OCI-LY1 (cell line): ENCODE results near the gene CORO1C.

Experiments used
- H2AFZ ChIP-seq: fragments of 200-600 bp; sonication (generic), shearing (Covaris generic); 2 replicates; pipeline ENCODE4 v1.6.0; 2014; ENCODE audit warnings: antibody characterized with exemption, mild to moderate bottlenecking, low read length
- H3F3A ChIP-seq: fragments of 200-600 bp; sonication (generic), shearing (Covaris generic); 2 replicates; pipeline ENCODE4 v1.6.0; 2014; ENCODE audit warnings: mild to moderate bottlenecking, antibody characterized with exemption, low read length, moderate library complexity; ENCODE audit not compliant: insufficient read depth
- H3K27ac ChIP-seq: fragments of 200-600 bp; sonication (generic); 2 replicates; pipeline ENCODE4 v1.5.1; 2014; ENCODE audit warnings: low read length, mixed run types, mild to moderate bottlenecking, low read depth; ENCODE audit not compliant: poor library complexity, severe bottlenecking
- H3K27me3 ChIP-seq: fragments of 200-600 bp; sonication (generic); 2 replicates; pipeline ENCODE4 v1.6.0; 2014; ENCODE audit warnings: antibody characterized with exemption, mild to moderate bottlenecking, low read length, moderate library complexity; ENCODE audit not compliant: insufficient read depth
- H3K36me3 ChIP-seq: fragments of 200-600 bp; sonication (generic); 2 replicates; pipeline ENCODE4 v1.6.1; 2014; ENCODE audit warnings: mild to moderate bottlenecking, antibody characterized with exemption, low read length, moderate library complexity, mixed read lengths; ENCODE audit not compliant: insufficient read depth
- H3K4me1 ChIP-seq: fragments of 200-600 bp; sonication (generic); 2 replicates; pipeline ENCODE4 v1.5.1; 2014; ENCODE audit warnings: mild to moderate bottlenecking, low read length, moderate library complexity; ENCODE audit not compliant: insufficient read depth, severe bottlenecking
- H3K4me2 ChIP-seq: fragments of 200-600 bp; sonication (generic), shearing (Covaris generic); 2 replicates; pipeline ENCODE4 v1.6.1; 2014; ENCODE audit warnings: low read length
- H3K4me3 ChIP-seq: fragments of 200-600 bp; sonication (generic); 2 replicates; pipeline ENCODE4 v1.5.1; 2014; ENCODE audit warnings: low read length, low read depth, mild to moderate bottlenecking, mixed read lengths; ENCODE audit not compliant: poor library complexity, severe bottlenecking
- H3K79me2 ChIP-seq: fragments of 200-600 bp; shearing (Covaris generic); 2 replicates; pipeline ENCODE4 v1.6.1; 2016; ENCODE audit warnings: mixed run types, low read length, mixed read lengths; ENCODE audit not compliant: insufficient read depth
- H3K9ac ChIP-seq: fragments of 200-600 bp; sonication (generic), shearing (Covaris generic); 2 replicates; pipeline ENCODE4 v1.6.1; 2014; ENCODE audit warnings: mild to moderate bottlenecking, low read length, mixed read lengths
- H3K9me2 ChIP-seq: fragments of 200-600 bp; sonication (generic), shearing (Covaris generic); 2 replicates; pipeline ENCODE4 v1.6.1; 2014; ENCODE audit warnings: low read depth, mild to moderate bottlenecking, low read length, mixed read lengths
- H3K9me3 ChIP-seq: fragments of 200-600 bp; shearing (Covaris generic); 2 replicates; pipeline ENCODE4 v1.6.1; 2014; ENCODE audit warnings: low read length, mixed read lengths
- H4K20me1 ChIP-seq: fragments of 200-600 bp; sonication (generic), shearing (Covaris generic); 2 replicates; pipeline ENCODE4 v1.6.0; 2016; ENCODE audit warnings: mild to moderate bottlenecking, low read length; ENCODE audit not compliant: insufficient read depth
- EZH2 ChIP-seq: fragments of 200-600 bp; sonication (generic), shearing (Covaris generic); IDR thresholded peaks from 2 replicates; pipeline ENCODE4 v1.8.0; 2017; ENCODE audit warnings: borderline replicate concordance, mixed run types, mild to moderate bottlenecking, antibody characterized with exemption, low read length, moderate library complexity, mixed read lengths
- TF ChIP-seq, protein P1 (sequence below): fragments of 200-600 bp; sonication (generic), shearing (Covaris generic); IDR thresholded peaks from 2 replicates; pipeline ENCODE4 v1.5.1; 2017; ENCODE audit warnings: mild to moderate bottlenecking, antibody characterized with exemption, low read length, moderate library complexity, mixed read lengths

CORO1C gene

DNA sequence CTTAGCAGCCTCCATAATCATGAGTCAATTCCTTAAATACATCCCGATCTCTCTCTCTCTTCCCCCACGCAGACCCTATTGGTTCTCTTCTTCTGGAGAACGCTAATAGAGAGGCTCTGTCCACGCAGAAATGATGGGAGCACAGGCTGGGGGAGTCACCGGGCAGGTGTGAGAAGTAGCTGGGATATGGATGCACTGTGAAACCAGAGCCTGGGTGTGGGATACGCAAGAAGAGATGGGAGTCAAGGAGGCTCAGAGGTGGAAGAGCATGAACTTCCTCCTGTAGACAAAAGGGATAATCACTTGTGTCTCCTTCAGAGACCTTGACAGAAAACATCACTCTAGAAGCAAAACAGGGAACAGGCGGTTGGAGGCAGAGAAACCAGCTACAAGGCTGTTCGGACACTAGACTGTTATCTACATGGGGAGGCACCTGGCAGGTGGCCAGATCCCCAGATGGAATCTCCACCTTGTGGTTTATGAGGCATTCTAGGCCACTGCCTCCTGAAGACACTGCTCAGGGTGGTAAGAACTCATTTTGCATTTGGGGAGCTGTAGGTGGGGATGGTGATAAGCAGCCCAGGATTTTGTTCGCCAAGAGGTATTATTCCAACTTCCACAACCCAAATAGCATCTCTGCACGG, 90.4 kb downstream of the CORO1C start:
- no peaks in the 10 kb centered on the region for H4K20me1 ChIP-seq
- no peaks in the 10 kb centered on the region for H3K9me3 ChIP-seq
- H3K4me1 ChIP-seq, result peaks cover 68% of the 10 kb centered on the region
- peak overlapping the region; percentile 100 for H3K27ac ChIP-seq
- no peaks in the 10 kb centered on the region for H3K27me3 ChIP-seq
- TF ChIP-seq, protein P1, sequence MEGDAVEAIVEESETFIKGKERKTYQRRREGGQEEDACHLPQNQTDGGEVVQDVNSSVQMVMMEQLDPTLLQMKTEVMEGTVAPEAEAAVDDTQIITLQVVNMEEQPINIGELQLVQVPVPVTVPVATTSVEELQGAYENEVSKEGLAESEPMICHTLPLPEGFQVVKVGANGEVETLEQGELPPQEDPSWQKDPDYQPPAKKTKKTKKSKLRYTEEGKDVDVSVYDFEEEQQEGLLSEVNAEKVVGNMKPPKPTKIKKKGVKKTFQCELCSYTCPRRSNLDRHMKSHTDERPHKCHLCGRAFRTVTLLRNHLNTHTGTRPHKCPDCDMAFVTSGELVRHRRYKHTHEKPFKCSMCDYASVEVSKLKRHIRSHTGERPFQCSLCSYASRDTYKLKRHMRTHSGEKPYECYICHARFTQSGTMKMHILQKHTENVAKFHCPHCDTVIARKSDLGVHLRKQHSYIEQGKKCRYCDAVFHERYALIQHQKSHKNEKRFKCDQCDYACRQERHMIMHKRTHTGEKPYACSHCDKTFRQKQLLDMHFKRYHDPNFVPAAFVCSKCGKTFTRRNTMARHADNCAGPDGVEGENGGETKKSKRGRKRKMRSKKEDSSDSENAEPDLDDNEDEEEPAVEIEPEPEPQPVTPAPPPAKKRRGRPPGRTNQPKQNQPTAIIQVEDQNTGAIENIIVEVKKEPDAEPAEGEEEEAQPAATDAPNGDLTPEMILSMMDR, result no peak
- no peak for TF ChIP-seq EZH2
- peak overlapping the region; percentile 43; the same call in 1 of the 2 replicates for H3K9ac ChIP-seq
- H3K79me2 ChIP-seq, result no peaks in the 10 kb centered on the region
- no peaks in the 10 kb centered on the region for H3K9me2 ChIP-seq
- peaks cover 13% of the 10 kb centered on the region; the same call in 1 of the 2 replicates for H3K36me3 ChIP-seq
- no peak overlapping the region for H2AFZ ChIP-seq
- H3F3A ChIP-seq, result no peaks in the 10 kb centered on the region
- peak overlapping the region; percentile 41 for H3K4me2 ChIP-seq
- peak overlapping the region; percentile 16 for H3K4me3 ChIP-seq

DNA sequence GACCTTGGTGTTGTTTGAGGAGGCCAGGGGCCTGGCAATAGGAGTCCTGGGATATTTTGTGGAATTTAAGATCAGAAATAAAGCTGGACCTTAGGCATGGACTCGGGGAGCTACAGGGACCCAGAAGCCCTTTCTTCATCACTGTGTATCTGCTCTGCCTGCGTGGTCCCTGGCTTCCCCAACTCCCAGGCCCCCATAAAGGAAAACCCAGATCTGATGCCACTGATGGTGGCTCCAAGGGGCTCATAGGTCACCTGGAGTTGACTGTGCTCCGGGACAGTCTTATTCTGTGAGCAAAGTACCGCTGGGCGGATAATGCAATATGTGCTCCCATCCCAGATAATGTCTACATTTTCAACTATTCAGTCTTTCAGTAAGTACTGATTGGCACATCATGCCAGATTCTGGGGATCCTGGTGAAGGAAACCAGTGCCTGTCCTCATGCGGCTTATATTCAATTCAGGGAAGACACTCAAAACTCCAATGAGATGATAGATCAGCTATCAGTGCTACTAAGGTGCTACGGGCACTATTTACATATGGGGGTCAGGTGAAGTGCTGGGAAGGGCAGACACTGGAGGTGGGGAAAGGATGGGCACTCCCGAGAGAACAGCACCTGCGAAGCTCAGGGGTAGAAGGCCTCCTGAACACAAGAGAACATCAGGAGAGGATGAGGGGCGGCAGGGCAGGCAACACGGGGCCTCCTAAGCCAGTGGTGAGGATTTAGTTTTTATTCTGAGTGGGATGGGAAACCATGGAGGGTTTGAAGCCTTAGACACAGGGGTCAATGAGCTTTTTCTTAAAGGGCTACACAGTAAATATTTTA, 92.1 kb downstream of the CORO1C start:
- Histone ChIP-seq H2AFZ (no peak overlapping the region), H3K36me3 (peaks cover 7% of the 10 kb centered on the region; the same call in 1 of the 2 replicates), H4K20me1 (no peaks in the 10 kb centered on the region), H3K9me2 (no peaks in the 10 kb centered on the region), H3K27me3 (no peaks in the 10 kb centered on the region), H3K4me3 (peak overlapping the region; percentile 86), H3K27ac (peak overlapping the region; percentile 100), H3K4me2 (peak overlapping the region; percentile 93), H3K4me1 (peaks cover 84% of the 10 kb centered on the region), H3K79me2 (no peaks in the 10 kb centered on the region), H3K9ac (peak overlapping the region; percentile 95; the same call in 1 of the 2 replicates), H3F3A (0 out of 2 replicates have a peak, but pooled peaks cover 3% of the 10 kb centered on the region), H3K9me3 (no peaks in the 10 kb centered on the region)
- TF ChIP-seq EZH2, result no peak
- TF ChIP-seq, protein P1, result no peak

DNA sequence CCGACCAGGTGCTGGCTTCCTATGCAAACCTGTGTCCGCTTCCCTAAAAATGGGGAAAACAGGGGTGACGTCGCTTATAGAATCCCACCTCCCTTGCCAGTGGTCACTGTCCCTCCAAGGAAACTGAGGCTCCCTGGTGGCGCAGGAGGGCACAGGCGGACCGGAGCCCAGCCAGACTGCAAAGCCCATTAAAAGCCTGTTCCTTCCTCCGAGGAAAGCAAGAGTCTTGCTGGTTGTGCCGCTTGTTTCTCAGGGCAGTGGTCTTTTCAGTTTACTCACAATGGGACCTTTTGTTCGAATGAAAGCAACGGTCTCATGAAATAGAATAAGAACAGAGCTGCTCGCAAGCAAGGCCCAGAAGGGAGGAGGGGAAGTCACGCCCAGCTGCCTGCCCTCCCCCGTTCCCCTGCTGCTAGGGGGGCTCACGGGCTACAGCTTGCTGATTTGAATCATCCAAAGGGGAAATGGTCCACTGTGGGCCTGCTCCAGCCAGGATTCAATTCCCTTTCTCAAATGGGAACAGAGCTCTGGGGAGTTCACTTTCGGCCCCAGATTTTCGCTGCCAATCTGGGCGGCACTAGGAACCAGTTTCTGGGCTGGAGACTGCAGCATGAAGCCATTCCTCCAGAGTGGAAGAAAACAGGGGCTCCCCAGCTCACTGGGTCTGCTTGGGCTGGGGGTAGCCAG, 93.0 kb downstream of the CORO1C start:
- H3K4me2 ChIP-seq, result peak overlapping the region; percentile 93
- no peaks in the 10 kb centered on the region for H3K79me2 ChIP-seq
- peak overlapping the region; percentile 95 for H3K9ac ChIP-seq
- H3K27ac ChIP-seq, result peak overlapping the region; percentile 100
- TF ChIP-seq, protein P1, result no peak
- no peak for TF ChIP-seq EZH2
- no peaks in the 10 kb centered on the region for H4K20me1 ChIP-seq
- H3K4me1 ChIP-seq, result peaks cover 94% of the 10 kb centered on the region
- no peaks in the 10 kb centered on the region for H3K27me3 ChIP-seq
- no peaks in the 10 kb centered on the region for H3K9me2 ChIP-seq
- peak overlapping the region; percentile 86 for H3K4me3 ChIP-seq
- no peak overlapping the region for H2AFZ ChIP-seq
- peaks cover 7% of the 10 kb centered on the region; the same call in 1 of the 2 replicates for H3K36me3 ChIP-seq
- H3F3A ChIP-seq, result peaks cover 8% of the 10 kb centered on the region; the same call in 1 of the 2 replicates
- H3K9me3 ChIP-seq, result no peaks in the 10 kb centered on the region
